ENCODE measurements around the gene ST3GAL5. TPM values are rescaled to one million over a fixed set of nuclear protein-coding genes. Genes with fewer than 3 reads are reported as not detected.
A peak's percentile ranks its signal among the peaks of the same experiment; 100 is the strongest.

Gene ST3GAL5
- total and polyA plus RNA-seq, 5 donors from 2014 or later = 11.3 to 25.8 (median 14.8) TPM

GRCh38 chr2:85802354-85803103 is 86.3 kb downstream of the ST3GAL5 start:
- Histone ChIP-seq H3K36me3 (ENCODE audit: control insufficient read depth, insufficient read depth, low read length) (no peaks in the 10 kb centered on the region), H3K9me3 (ENCODE audit: control insufficient read depth in 2 of 2, low read length in 2 of 2) (peaks cover 0 to 8% of the 10 kb centered on the region in 2 experiments), H3K27ac (ENCODE audit: insufficient read depth, low read length, poor library complexity, severe bottlenecking) (no peak overlapping the region), H3K4me3 (ENCODE audit: low read depth, low read length) (no peak overlapping the region), H3K27me3 (ENCODE audit: control insufficient read depth, insufficient read depth, low read length) (peaks cover 11% of the 10 kb centered on the region), H3K4me1 (ENCODE audit: control insufficient read depth, insufficient read depth, low read length, poor library complexity, severe bottlenecking) (peaks cover 5% of the 10 kb centered on the region)
- H3K27me3 Mint-ChIP-seq = peaks cover 32% of the 10 kb centered on the region
- DNase-seq (no peak), ATAC-seq (ENCODE audit: low read depth in 2 of 2) (no peak)
- no peak overlapping the region for H3K4me3 Mint-ChIP-seq
- no peak overlapping the region for H3K27ac Mint-ChIP-seq
- H3K4me1 Mint-ChIP-seq = peaks cover 5 to 14% (median 9%) of the 10 kb centered on the region in 4 donors
- H3K9me3 Mint-ChIP-seq = peaks cover 0 to 2% (median 0%) of the 10 kb centered on the region in 7 donors
- no peaks in the 10 kb centered on the region for H3K36me3 Mint-ChIP-seq

GRCh38 chr2:85801871-85802270 is 86.9 kb downstream of the ST3GAL5 start:
- Histone ChIP-seq H3K27me3 (ENCODE audit: control insufficient read depth, insufficient read depth, low read length) (peaks cover 11% of the 10 kb centered on the region), H3K36me3 (ENCODE audit: control insufficient read depth, insufficient read depth, low read length) (no peaks in the 10 kb centered on the region), H3K9me3 (ENCODE audit: control insufficient read depth in 2 of 2, low read length in 2 of 2) (peaks cover 0 to 8% of the 10 kb centered on the region in 2 experiments), H3K4me1 (ENCODE audit: control insufficient read depth, insufficient read depth, low read length, poor library complexity, severe bottlenecking) (peaks cover 5% of the 10 kb centered on the region), H3K4me3 (ENCODE audit: low read depth, low read length) (no peak overlapping the region), H3K27ac (ENCODE audit: insufficient read depth, low read length, poor library complexity, severe bottlenecking) (no peak overlapping the region)
- DNase-seq (no peak), ATAC-seq (ENCODE audit: low read depth in 2 of 2) (no peak)
- Mint-ChIP-seq H3K4me1 (peaks cover 5 to 14% (median 9%) of the 10 kb centered on the region in 4 donors), H3K27ac (no peak overlapping the region), H3K27me3 (peaks cover 32% of the 10 kb centered on the region), H3K36me3 (no peaks in the 10 kb centered on the region), H3K9me3 (peaks cover 0 to 4% (median 0%) of the 10 kb centered on the region in 7 donors), H3K4me3 (no peak overlapping the region)

- no peak overlapping the region for H3K4me3 Mint-ChIP-seq
- DNase-seq = no peak
- H3K27ac ChIP-seq (ENCODE audit: insufficient read depth, low read length, poor library complexity, severe bottlenecking) = no peak overlapping the region
- ATAC-seq (ENCODE audit: low read depth in 2 of 2) = no peak
- H3K27me3 ChIP-seq (ENCODE audit: control insufficient read depth, insufficient read depth, low read length) = peaks cover 11% of the 10 kb centered on the region
- H3K36me3 Mint-ChIP-seq = no peaks in the 10 kb centered on the region
- H3K4me1 Mint-ChIP-seq = peaks cover 5 to 14% (median 9%) of the 10 kb centered on the region in 4 donors
- H3K27ac Mint-ChIP-seq = peak overlapping the region in 1 of 3 donors; percentile 20
- H3K36me3 ChIP-seq (ENCODE audit: control insufficient read depth, insufficient read depth, low read length) = no peaks in the 10 kb centered on the region
- peaks cover 0 to 4% (median 0%) of the 10 kb centered on the region in 7 donors for H3K9me3 Mint-ChIP-seq
- peaks cover 5% of the 10 kb centered on the region for H3K4me1 ChIP-seq (ENCODE audit: control insufficient read depth, insufficient read depth, low read length, poor library complexity, severe bottlenecking)
- peaks cover 32% of the 10 kb centered on the region for H3K27me3 Mint-ChIP-seq
- H3K9me3 ChIP-seq (ENCODE audit: control insufficient read depth in 2 of 2, low read length in 2 of 2) = peaks cover 0 to 8% of the 10 kb centered on the region in 2 experiments
- H3K4me3 ChIP-seq (ENCODE audit: low read depth, low read length) = no peak overlapping the region
These were observed 88.2 kb downstream of the ST3GAL5 start for GRCh38 chr2:85800586-85800985.

GRCh38 chr2:85799215-85799956 is 89.4 kb downstream of the ST3GAL5 start:
- H3K9me3 ChIP-seq (ENCODE audit: control insufficient read depth in 2 of 2, low read length in 2 of 2) = peaks cover 0 to 8% of the 10 kb centered on the region in 2 experiments
- H3K9me3 Mint-ChIP-seq = peaks cover 0 to 4% (median 0%) of the 10 kb centered on the region in 7 donors
- H3K4me3 ChIP-seq (ENCODE audit: low read depth, low read length) = no peak overlapping the region
- no peaks in the 10 kb centered on the region for H3K36me3 ChIP-seq (ENCODE audit: control insufficient read depth, insufficient read depth, low read length)
- DNase-seq (no peak), ATAC-seq (ENCODE audit: low read depth in 2 of 2) (no peak)
- peaks cover 23% of the 10 kb centered on the region for H3K27me3 Mint-ChIP-seq
- H3K4me1 Mint-ChIP-seq = peaks cover 0 to 9% (median 7%) of the 10 kb centered on the region in 4 donors
- H3K4me1 ChIP-seq (ENCODE audit: control insufficient read depth, insufficient read depth, low read length, poor library complexity, severe bottlenecking) = peaks cover 3% of the 10 kb centered on the region
- H3K27ac ChIP-seq (ENCODE audit: insufficient read depth, low read length, poor library complexity, severe bottlenecking) = no peak overlapping the region
- H3K36me3 Mint-ChIP-seq = no peaks in the 10 kb centered on the region
- peaks cover 11% of the 10 kb centered on the region for H3K27me3 ChIP-seq (ENCODE audit: control insufficient read depth, insufficient read depth, low read length)
- H3K4me3 Mint-ChIP-seq = no peak overlapping the region
- no peak overlapping the region for H3K27ac Mint-ChIP-seq

- no peaks in the 10 kb centered on the region for H3K36me3 ChIP-seq (ENCODE audit: control insufficient read depth, insufficient read depth, low read length)
- peaks cover 0 to 8% of the 10 kb centered on the region in 2 experiments for H3K9me3 ChIP-seq (ENCODE audit: control insufficient read depth in 2 of 2, low read length in 2 of 2)
- no peak overlapping the region for H3K4me3 Mint-ChIP-seq
- DNase-seq (no peak), ATAC-seq (ENCODE audit: low read depth in 2 of 2) (no peak)
- H3K36me3 Mint-ChIP-seq = no peaks in the 10 kb centered on the region
- no peaks in the 10 kb centered on the region for H3K4me1 Mint-ChIP-seq
- H3K27ac Mint-ChIP-seq = no peak overlapping the region
- H3K27me3 Mint-ChIP-seq = peaks cover 13% of the 10 kb centered on the region
- H3K4me1 ChIP-seq (ENCODE audit: control insufficient read depth, insufficient read depth, low read length, poor library complexity, severe bottlenecking) = no peaks in the 10 kb centered on the region
- H3K9me3 Mint-ChIP-seq = peaks cover 0 to 2% (median 0%) of the 10 kb centered on the region in 7 donors
- H3K4me3 ChIP-seq (ENCODE audit: low read depth, low read length) = no peak overlapping the region
- H3K27me3 ChIP-seq (ENCODE audit: control insufficient read depth, insufficient read depth, low read length) = peaks cover 12% of the 10 kb centered on the region
- no peak overlapping the region for H3K27ac ChIP-seq (ENCODE audit: insufficient read depth, low read length, poor library complexity, severe bottlenecking)
These were observed 90.9 kb downstream of the ST3GAL5 start for GRCh38 chr2:85797921-85798320.

- no peak for DNase-seq
- H3K27ac Mint-ChIP-seq = no peak overlapping the region
- no peaks in the 10 kb centered on the region for H3K4me1 Mint-ChIP-seq
- Histone ChIP-seq H3K4me1 (ENCODE audit: control insufficient read depth, insufficient read depth, low read length, poor library complexity, severe bottlenecking) (no peaks in the 10 kb centered on the region), H3K9me3 (ENCODE audit: control insufficient read depth in 2 of 2, low read length in 2 of 2) (peaks cover 0 to 8% of the 10 kb centered on the region in 2 experiments), H3K27me3 (ENCODE audit: control insufficient read depth, insufficient read depth, low read length) (peaks cover 14% of the 10 kb centered on the region), H3K27ac (ENCODE audit: insufficient read depth, low read length, poor library complexity, severe bottlenecking) (no peak overlapping the region), H3K4me3 (ENCODE audit: low read depth, low read length) (no peak overlapping the region), H3K36me3 (ENCODE audit: control insufficient read depth, insufficient read depth, low read length) (no peaks in the 10 kb centered on the region)
- ATAC-seq (ENCODE audit: low read depth in 2 of 2) = no peak
- H3K4me3 Mint-ChIP-seq = no peak overlapping the region
- no peaks in the 10 kb centered on the region for H3K36me3 Mint-ChIP-seq
- peaks cover 16% of the 10 kb centered on the region for H3K27me3 Mint-ChIP-seq
- peaks cover 0 to 2% (median 0%) of the 10 kb centered on the region in 7 donors for H3K9me3 Mint-ChIP-seq
These were observed 91.5 kb downstream of the ST3GAL5 start for GRCh38 chr2:85797263-85797660.

GRCh38 chr2:85796341-85797262 is 92.2 kb downstream of the ST3GAL5 start:
- H3K27me3 Mint-ChIP-seq = peaks cover 16% of the 10 kb centered on the region
- Histone ChIP-seq H3K36me3 (ENCODE audit: control insufficient read depth, insufficient read depth, low read length) (no peaks in the 10 kb centered on the region), H3K4me1 (ENCODE audit: control insufficient read depth, insufficient read depth, low read length, poor library complexity, severe bottlenecking) (no peaks in the 10 kb centered on the region), H3K9me3 (ENCODE audit: control insufficient read depth in 2 of 2, low read length in 2 of 2) (peaks cover 0 to 8% of the 10 kb centered on the region in 2 experiments), H3K4me3 (ENCODE audit: low read depth, low read length) (no peak overlapping the region), H3K27ac (ENCODE audit: insufficient read depth, low read length, poor library complexity, severe bottlenecking) (no peak overlapping the region), H3K27me3 (ENCODE audit: control insufficient read depth, insufficient read depth, low read length) (peaks cover 12% of the 10 kb centered on the region)
- no peaks in the 10 kb centered on the region for H3K4me1 Mint-ChIP-seq
- H3K4me3 Mint-ChIP-seq = no peak overlapping the region
- ATAC-seq (ENCODE audit: low read depth in 2 of 2) = no peak
- H3K36me3 Mint-ChIP-seq = no peaks in the 10 kb centered on the region
- H3K9me3 Mint-ChIP-seq = peaks cover 0 to 2% (median 0%) of the 10 kb centered on the region in 7 donors
- H3K27ac Mint-ChIP-seq = no peak overlapping the region
- no peak for DNase-seq

Data from CD4-positive, CD25-positive, alpha-beta regulatory T cell (primary cell).